ENCODE data around the gene TIMM10.

DNA sequence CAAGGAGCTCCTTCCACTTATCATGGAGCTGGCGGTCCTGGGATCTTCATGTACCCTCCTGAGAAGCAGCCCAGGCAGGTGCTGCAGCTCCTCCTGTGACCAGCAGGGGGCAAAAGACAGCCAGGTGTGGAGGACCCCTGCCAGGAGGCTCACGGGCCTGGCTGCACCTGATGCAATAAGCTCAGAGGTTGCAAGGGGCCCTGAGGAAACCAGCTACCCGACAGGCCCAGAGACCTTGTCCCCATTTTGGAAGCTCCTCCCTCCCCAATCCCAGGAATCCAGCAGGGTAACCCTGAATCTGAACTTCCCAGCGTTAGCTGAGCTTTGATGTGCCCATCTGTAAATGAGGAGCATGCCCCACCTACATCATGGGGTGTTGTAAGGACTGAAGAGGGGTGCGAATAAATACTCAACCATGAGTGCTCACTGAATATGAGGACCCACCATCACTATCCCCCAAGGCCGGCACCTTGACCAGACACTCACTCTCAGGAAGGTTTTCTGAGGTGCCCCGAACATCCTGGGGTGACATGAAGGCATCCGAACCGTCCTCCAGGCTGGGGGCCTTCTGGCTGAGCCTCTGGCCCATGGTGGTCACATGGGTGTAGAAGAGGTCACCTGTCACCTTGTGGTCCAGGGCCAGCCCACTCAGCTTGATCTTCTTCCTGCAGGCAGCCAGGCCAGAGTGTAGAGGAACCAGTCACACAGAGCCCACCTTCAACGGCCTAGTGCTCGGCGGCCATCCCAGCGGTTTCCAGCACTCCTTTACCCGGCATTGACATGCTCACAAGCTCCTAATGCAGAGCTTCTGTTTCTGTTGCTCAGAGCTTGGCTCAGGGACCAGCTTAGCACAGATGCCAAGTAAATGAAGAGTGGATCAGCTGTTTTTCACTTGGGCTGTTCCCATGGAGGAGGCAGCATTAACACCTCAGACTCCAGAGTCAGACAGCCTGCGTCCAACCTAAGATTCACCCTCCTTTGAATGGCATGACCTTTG, 36.7 kb downstream of the TIMM10 start:
- TF ChIP-seq, protein P1, sequence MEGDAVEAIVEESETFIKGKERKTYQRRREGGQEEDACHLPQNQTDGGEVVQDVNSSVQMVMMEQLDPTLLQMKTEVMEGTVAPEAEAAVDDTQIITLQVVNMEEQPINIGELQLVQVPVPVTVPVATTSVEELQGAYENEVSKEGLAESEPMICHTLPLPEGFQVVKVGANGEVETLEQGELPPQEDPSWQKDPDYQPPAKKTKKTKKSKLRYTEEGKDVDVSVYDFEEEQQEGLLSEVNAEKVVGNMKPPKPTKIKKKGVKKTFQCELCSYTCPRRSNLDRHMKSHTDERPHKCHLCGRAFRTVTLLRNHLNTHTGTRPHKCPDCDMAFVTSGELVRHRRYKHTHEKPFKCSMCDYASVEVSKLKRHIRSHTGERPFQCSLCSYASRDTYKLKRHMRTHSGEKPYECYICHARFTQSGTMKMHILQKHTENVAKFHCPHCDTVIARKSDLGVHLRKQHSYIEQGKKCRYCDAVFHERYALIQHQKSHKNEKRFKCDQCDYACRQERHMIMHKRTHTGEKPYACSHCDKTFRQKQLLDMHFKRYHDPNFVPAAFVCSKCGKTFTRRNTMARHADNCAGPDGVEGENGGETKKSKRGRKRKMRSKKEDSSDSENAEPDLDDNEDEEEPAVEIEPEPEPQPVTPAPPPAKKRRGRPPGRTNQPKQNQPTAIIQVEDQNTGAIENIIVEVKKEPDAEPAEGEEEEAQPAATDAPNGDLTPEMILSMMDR (IDR thresholded peaks at IDR 0.05) = peak; percentile 77 to 89 (median 80)
- TF ChIP-seq POLR2A (IDR thresholded peaks at IDR 0.05) (no peak), EP300 (IDR thresholded peaks at IDR 0.05) (no peak)

All from tibial nerve (tissue), 4 donors.